Erythroblast (primary cell): Measurements from ENCODE around the gene CLSTN1.

Experiments
- GATA1 ChIP-seq: IDR thresholded peaks from 2 replicates; pipeline ENCODE4 v1.6.1; 2011; ENCODE audit warnings: low read depth, mild to moderate bottlenecking, control low read depth, low read length, moderate library complexity
- POLR2A ChIP-seq: IDR thresholded peaks from 2 replicates; pipeline ENCODE4 v1.6.1; 2011; ENCODE audit warnings: mild to moderate bottlenecking, low read length

GRCh38 chr1:9703681-9704080, 120.1 kb downstream of the CLSTN1 start:
- TF ChIP-seq POLR2A, result no peak
- TF ChIP-seq GATA1, result no peak
